ENCODE results near the gene NRP1. TPM values are rescaled to one million over a fixed set of nuclear protein-coding genes. Genes with fewer than 3 reads are reported as not detected.

Gene NRP1
- total RNA-seq, 1 experiment from 2014 or later, result 3.0 TPM

- Mint-ChIP-seq H3K27me3 (ENCODE audit: low read depth) (no peaks in the 10 kb centered on the region), H3K4me3 (no peak overlapping the region), H3K36me3 (no peaks in the 10 kb centered on the region), H3K9me3 (peaks cover 4% of the 10 kb centered on the region), H3K4me1 (peaks cover 6% of the 10 kb centered on the region), H3K27ac (no peak overlapping the region)
- TF ChIP-seq E2F4 (CRISPR knock-in tag; IDR thresholded peaks at IDR 0.05; ENCODE audit: borderline replicate concordance, low read depth) (no peak), ZBTB43 (CRISPR knock-in tag; IDR thresholded peaks at IDR 0.05) (no peak)
- CTCF ChIA-PET, result no interaction called here
- no peak for ATAC-seq
- POLR2A ChIA-PET, result interaction anchor here (0.5 kb wide), 1 partner anchor 1048 kb away, joined by 5 read pairs; no protein-coding TSS in a partner anchor
- DNase-seq (ENCODE audit: low spot score), result no peak
Measured at GRCh38 chr10:33306126-33306525, 28.3 kb downstream of the NRP1 start.

GRCh38 chr10:33304423-33305225 is 29.8 kb downstream of the NRP1 start:
- ATAC-seq (no peak), DNase-seq (ENCODE audit: low spot score) (no peak)
- H3K4me1 Mint-ChIP-seq, result peaks cover 8% of the 10 kb centered on the region
- POLR2A ChIA-PET, result no interaction called here
- H3K27me3 Mint-ChIP-seq (ENCODE audit: low read depth), result no peaks in the 10 kb centered on the region
- H3K9me3 Mint-ChIP-seq, result peaks cover 4% of the 10 kb centered on the region
- CTCF ChIA-PET, result no interaction called here
- no peaks in the 10 kb centered on the region for H3K36me3 Mint-ChIP-seq
- no peak overlapping the region for H3K27ac Mint-ChIP-seq
- TF ChIP-seq ZNF423 (CRISPR knock-in tag; IDR thresholded peaks at IDR 0.05), result no peak
- H3K4me3 Mint-ChIP-seq, result no peak overlapping the region

GRCh38 chr10:33303988-33304387 is 30.5 kb downstream of the NRP1 start:
- no peaks in the 10 kb centered on the region for H3K36me3 Mint-ChIP-seq
- ATAC-seq, result no peak
- H3K9me3 Mint-ChIP-seq, result peaks cover 4% of the 10 kb centered on the region
- DNase-seq (ENCODE audit: low spot score), result no peak
- no peak overlapping the region for H3K4me3 Mint-ChIP-seq
- ChIA-PET POLR2A (no interaction called here), CTCF (no interaction called here)
- peaks cover 8% of the 10 kb centered on the region for H3K4me1 Mint-ChIP-seq
- TF ChIP-seq ERG (CRISPR knock-in tag; IDR thresholded peaks at IDR 0.05), result no peak
- no peak for TF ChIP-seq EMX1 (CRISPR knock-in tag; IDR thresholded peaks at IDR 0.05)
- no peak for TF ChIP-seq NR3C1 (CRISPR knock-in tag; conservative IDR thresholded peaks at IDR 0.05; ENCODE audit: low read depth)
- no peak for TF ChIP-seq MAX (CRISPR knock-in tag; IDR thresholded peaks at IDR 0.05)
- TF ChIP-seq TP53 (CRISPR knock-in tag; IDR thresholded peaks at IDR 0.05), result no peak
- no peak for TF ChIP-seq GABPB1 (CRISPR knock-in tag; IDR thresholded peaks at IDR 0.05)
- no peak for TF ChIP-seq CREB1 (CRISPR knock-in tag; IDR thresholded peaks at IDR 0.05)
- no peak for TF ChIP-seq FOXP1 (CRISPR knock-in tag; IDR thresholded peaks at IDR 0.05; ENCODE audit: borderline replicate concordance)
- TF ChIP-seq ZNF425 (CRISPR knock-in tag; conservative IDR thresholded peaks at IDR 0.05), result no peak
- TF ChIP-seq MXD4 (CRISPR knock-in tag; IDR thresholded peaks at IDR 0.05; ENCODE audit: borderline replicate concordance), result no peak
- TF ChIP-seq ESRRA (CRISPR knock-in tag; IDR thresholded peaks at IDR 0.05; ENCODE audit: borderline replicate concordance), result no peak
- TF ChIP-seq HMGA2 (CRISPR knock-in tag; IDR thresholded peaks at IDR 0.05), result no peak
- TF ChIP-seq PREB (CRISPR knock-in tag; IDR thresholded peaks at IDR 0.05; ENCODE audit: borderline replicate concordance), result no peak
- no peak for TF ChIP-seq FOXJ3 (CRISPR knock-in tag; IDR thresholded peaks at IDR 0.05; ENCODE audit: borderline replicate concordance)
- no peak for TF ChIP-seq ZNF416 (CRISPR knock-in tag; IDR thresholded peaks at IDR 0.05)
- TF ChIP-seq ZNF232 (CRISPR knock-in tag; IDR thresholded peaks at IDR 0.05), result no peak
- H3K27me3 Mint-ChIP-seq (ENCODE audit: low read depth), result no peaks in the 10 kb centered on the region
- no peak overlapping the region for H3K27ac Mint-ChIP-seq

Data from WTC11 (cell line).